ENCODE results near the gene AGAP3.
A peak's percentile ranks its signal among the peaks of the same experiment; 100 is the strongest.

AGAP3 gene

DNA sequence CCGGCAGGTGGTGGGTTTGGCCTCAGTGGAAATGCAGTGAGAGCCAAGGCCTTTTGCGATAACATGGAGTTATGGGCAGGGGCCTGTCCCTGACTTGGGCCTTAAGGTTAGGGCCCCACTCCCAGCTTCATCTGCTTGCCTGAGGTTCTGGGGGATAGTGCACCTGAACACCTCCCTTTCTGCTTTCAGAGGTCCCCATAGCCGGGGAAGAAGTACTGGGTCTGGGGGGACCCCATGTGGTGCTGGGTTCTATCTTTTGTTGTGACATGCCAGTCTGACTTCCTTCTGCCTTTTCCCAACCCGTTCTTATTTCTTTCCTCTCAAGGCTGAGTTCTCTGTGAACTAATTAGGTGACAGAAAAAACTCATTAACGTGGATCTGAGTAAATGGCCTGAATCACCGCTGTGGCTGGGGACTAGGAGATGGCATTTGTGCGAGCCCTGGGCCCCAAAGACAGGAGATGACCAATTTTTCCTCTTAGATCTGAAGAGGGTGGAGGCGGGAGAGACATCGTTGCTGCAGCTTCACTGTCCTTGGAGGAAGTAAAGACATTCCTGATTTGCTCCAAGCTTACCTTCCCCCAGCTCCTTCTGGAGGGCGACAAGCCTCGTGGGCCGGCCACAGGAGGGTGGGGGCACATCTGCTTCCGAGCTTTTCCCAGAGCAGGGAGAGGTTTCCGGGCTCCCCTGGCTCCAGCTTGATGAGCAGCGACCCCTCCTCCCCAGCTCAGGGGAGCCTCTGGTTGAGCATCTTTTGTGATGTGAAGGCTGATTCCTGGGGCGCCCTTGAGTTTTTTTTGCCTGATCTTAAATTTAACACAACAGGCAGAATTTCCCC is 2.0 kb downstream of the AGAP3 start:
- DNase-seq (ENCODE audit: low spot score), result peak; percentile 28

DNA sequence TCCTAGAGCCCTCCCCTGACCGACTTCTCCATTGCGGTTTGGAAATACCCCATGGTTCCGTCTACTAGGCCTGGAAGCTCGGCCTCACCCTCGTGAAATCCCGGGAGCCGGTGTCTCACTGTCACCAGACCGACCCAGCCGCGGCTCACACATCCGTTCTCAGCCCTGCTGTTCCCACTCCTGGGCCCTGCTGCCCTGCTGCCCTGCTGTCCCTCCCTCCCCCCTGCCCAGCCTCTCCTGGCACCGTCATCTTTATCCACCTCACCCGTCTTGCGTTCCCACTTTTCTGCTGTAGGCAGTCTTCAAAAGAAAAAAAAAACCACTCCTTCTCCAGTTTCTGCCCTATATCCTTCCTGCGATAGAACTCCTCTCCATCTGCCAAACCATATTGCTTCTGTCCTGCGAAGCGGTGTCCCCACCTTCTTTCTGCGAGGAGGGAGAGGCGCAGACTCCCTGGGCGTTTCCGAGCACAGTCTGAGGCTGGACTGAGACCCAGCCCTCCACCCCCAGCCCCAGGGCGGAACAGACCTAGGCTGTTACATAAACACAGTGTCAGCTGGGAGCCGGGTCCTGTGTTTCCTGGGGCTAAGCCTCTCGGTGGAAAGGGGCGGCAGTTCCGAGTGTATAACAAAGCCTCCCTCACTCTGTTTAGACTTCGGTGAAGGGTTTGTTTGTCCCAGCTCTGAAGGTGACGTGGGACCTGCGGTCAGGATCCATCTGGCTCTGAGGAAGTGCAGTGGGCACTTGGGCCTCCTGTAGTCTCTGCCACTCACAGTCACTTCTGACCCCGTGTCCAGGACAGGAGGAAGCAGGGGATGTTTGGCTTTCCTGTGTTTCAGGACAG is 2.8 kb downstream of the AGAP3 start:
- DNase-seq (ENCODE audit: low spot score), result peak; percentile 64

DNA sequence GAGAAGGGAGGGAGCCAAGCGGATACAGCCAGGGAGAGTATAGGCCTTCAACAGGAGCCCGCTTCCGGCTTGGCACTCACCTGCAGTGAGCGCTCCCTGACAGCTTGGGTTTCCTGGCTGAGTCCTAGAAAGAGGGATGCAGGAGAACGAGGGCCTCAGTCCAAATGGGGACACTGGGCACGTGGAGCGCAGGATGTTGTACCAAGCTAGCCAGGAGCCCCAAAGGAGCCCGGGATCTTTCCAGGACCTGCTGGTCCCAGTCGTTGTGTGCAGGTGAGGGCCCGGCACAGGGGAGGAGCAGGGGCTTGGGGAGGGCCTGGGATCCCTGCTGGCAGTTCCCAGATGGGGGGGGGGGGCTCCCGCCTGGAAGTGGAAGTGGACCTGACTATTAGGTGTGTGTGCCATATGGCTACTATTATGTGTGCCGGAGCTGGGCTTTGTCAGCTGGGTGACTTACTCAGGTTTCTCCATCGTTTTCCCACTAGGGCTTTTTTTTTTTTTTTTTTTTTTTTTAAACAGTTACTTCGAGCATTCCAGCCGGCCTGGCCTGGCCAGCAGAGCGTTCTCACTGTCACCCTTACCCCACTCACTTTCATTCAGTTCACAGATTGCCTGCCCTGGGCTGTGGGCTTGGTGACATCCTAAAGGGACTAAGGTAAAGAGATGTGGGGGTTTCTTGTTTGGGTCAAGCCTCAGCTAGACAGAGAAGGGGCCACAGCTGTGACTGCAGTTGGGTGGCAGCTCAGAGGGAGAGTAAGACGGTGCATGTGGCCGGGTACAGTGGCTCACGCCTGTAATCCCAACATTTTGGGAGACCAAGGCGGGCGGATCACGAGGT is 3.8 kb downstream of the AGAP3 start:
- DNase-seq (ENCODE audit: low spot score), result no peak

DNA sequence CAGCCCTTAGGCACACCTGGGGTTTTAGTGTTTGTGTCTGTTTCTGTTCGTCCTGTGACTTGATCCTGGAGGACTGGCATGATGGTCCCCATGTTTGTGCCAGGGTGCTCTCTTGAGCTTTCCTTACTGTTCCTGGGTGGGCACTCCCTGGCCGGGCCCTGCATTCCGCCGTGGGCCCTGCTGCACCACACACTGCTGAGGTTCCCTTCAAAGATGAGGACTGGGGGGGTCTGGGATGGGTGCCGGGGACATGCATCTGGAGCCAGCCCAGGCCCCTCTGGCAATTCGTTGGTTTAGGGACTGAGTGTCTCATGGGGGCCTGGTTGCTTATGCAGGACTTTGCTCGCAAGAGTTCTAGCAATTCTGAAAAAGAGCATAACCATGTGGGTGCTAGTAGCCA is 4.7 kb downstream of the AGAP3 start:
- no peak for DNase-seq (ENCODE audit: low spot score)

DNA sequence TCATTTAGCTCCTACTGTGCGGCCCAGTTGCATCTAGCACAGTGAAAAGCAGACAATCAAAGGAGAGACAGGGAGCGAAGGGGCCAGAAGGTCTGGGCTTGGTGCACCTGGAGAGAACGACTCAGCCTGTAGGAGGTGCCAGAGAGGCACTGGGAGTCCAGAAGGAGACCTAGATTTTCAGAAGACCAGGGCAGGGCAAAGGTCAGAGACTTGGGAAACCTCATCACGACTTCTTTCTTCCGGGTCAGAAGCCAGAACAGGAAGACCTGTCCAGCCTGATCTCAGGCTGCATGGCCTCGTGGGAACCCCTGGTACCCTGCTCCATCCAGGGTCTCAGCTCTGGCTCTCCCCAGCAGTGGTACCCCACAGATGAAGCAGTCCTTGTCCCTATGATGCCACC is 5.2 kb downstream of the AGAP3 start:
- DNase-seq (ENCODE audit: low spot score), result no peak

DNA sequence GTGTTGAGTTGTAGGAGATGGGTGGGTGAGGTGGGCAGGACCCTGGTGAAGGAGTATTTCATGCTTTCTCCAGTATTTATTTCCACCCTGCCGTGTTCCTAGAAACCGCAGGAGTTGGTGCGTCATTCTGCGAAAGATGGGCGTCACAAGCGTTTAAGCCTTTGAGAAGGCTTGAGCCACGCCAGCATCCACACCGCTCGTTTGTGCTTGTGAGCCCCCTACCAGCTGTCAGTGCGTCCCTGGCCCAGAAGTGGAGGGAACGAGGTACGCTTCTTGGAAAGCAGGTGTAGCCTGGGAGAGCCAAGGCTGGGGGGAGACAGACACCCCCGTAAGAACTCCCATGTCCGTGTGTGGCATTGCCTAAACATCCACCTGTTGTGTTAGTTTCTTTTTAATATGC is 5.7 kb downstream of the AGAP3 start:
- DNase-seq (ENCODE audit: low spot score), result no peak

DNA sequence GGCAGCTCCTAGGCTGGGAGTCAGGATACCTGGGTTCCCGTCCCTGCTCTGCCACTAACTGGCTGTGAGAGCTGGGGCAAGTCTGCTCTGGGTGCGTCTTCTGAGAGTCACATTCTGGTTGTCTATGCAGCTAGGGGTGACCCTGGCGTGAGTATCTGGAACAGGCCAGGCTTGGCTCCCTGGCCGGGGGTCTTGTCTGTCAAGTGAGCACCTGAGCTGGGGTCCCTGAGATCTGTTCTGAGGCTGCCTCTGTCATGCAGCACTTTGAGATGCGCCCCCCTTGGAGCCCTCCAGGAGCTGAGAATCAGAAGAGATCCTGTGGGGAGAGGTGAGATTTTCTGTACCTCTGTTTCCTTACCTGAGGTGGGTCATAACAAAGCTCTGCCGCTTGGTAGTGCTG is 7.5 kb downstream of the AGAP3 start:
- DNase-seq (ENCODE audit: low spot score), result no peak

DNA sequence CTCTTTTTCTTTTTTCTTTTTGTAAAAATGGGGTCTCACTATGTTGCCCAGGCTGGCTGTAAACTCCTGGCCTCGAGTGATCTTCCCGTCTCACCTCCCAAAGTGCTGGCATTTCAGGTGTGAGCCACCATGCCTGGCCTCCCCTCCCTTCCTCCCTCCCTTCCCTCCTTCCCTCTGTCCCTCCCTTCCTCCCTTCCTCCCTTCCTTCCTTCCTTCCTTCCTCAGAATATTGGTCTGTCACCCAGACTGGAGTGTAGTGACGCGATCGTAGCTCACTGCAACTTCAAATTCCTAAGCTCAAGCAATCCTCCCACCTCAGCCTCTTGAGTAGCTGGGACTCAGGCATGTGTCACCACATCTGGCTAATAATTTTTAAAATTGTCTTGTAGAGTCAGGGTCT is 8.4 kb downstream of the AGAP3 start:
- no peak for DNase-seq (ENCODE audit: low spot score)

DNA sequence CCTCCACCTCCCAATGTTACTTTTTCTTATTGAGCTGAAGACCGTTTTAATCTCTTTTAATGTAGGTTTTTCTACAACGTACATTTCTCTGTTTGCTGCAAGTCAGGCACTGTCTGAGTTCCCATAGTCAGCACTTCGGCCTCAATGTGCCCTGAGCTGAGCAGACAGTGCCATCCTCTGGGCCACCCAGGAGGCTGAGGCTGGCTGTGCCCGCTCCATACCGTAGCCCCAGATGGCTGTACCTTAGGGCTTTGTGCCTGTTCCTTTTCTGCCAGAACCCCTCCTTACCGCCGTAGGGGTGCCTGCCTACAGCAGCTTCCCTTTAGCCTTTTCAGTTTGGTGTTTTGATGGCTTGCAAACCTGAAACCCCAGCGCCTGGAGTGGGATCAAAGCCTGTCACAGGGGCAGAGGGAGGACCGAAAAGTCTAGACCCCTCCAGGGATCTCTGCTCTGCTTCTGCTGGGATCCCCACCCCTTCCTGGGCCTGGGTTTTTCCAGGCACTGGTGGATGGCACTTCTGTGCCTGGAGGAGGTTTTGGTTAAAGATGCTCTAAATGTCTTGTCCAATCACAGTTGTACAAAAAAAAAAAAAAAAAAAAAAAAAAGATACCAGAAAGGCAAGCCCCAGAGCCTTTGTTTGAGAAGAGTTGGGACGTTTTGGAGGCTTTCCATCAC is 9.0 kb downstream of the AGAP3 start:
- no peak for DNase-seq (ENCODE audit: low spot score)

DNA sequence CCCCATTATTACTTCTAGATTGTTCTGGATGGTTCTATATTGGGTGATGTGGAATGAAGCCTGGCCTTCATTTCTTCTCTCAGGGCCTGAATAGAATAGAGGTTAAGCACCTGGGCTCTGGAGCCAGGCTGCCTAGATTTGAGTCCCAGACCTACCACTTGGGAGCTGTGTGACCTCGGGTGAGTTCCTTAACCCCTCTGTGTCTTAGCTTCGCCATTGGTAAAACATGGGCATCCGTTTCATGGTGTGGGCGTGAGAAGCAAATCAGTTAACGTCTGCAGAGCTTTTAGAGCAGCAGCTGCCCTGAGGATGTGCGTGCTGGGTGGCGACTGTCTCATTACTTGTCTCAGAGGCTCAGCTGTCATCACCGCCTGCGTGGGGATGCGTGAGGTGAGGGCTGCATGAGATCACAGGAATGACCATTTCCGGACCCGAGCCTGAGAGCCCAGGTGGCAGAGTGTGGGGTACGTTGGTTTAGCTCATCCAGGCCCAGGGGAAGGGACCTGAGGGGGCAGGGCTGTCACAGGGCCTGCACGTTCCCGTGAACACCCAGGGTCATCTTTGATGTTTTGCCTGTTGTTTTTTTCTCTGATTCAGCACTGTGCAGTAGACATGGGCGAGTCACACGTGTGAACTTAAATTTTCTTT is 9.7 kb downstream of the AGAP3 start:
- DNase-seq (ENCODE audit: low spot score), result no peak

DNA sequence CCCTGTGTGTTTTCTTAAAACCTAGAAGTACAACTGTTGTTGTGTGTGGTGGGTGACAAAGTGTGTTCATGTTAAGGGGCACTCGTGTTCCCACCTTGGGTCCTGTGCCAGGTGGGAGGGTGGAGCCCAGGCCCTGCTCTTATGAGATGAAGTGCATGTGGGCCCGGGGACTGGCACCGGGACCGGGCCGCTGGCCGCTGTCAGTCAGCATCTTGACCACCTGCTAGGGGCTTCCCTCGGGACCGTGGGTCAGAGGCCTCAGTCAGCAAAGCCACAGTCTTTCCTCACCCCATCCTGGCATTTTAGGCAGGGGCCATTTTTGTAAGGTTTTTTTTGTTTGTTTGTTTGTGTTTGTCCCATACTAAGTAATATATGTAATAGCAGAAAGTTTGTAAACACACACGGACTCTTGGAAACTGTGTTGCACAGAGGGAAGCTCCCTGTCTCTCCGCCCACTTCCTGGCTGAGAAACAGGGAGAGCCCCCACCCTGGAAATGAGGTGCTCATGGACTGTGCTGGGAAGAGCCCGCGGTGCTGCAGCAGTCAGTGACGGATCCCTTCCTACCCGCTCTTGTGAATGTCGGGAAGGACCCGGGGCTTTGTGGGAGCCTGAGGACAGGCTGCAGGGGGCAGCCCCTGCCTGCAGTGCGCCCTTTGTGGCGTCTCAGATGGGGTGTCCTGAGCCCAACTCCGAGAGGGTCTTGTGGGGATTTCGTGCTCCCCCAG is 13.4 kb downstream of the AGAP3 start:
- DNase-seq (ENCODE audit: low spot score), result no peak

DNA sequence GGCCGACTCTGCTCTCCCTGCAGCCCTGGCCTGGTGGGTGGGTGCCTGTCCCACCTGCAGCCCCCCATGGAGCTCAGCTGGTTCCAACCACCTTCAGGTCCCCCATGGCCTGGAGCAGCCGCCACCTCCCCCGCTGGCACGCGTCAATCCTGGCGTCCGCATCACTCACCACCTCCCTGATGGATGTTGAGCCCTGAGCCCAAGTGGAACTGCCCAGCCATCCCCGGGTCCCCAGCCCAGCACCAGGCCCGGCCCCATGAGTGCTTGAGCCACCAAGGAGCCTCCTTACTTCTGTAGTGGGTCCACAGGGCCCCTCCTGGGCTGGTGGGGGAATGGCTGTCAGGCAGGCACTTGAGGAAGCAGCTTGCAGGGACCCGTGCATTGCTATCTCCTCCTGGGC is 14.6 kb downstream of the AGAP3 start:
- no peak for DNase-seq (ENCODE audit: low spot score)

DNA sequence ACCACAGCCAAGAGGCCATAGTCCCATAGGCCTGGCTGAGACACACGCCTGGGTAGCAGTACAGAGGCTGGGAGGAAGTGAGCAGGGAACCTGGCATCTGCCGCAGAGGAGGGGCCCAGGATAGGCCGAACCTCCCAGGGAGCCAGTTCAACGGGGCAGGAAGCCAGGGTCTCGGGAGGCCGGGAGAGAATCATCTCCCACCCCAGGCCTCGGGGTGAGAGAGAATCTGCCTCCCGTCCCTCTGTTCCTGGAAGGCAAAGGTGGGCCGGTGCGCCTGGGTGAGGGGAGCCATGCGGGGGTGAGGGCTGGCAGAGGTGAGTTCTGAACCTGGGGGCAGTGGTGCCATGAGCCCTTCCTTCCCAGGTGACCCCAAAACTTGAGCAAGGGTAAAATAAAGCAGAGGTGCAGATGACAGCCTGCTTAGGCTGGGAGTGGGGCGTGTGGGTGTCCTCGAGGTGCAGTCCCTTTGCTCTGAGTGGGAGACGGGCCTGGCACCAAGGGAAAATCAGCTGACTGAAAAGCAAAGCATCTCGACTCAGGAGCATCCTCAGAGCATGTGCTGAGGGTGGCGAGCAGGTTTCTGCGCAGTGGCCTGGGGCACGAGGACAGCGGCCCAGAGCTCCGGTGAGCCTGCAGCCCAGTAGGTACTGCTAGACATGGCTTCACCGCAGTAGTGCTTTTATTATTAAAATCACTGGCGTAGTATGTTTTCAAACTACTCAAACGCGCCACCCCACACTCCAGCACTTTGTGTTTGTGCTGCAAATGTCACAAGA is 15.5 kb downstream of the AGAP3 start:
- no peak for DNase-seq (ENCODE audit: low spot score)

DNA sequence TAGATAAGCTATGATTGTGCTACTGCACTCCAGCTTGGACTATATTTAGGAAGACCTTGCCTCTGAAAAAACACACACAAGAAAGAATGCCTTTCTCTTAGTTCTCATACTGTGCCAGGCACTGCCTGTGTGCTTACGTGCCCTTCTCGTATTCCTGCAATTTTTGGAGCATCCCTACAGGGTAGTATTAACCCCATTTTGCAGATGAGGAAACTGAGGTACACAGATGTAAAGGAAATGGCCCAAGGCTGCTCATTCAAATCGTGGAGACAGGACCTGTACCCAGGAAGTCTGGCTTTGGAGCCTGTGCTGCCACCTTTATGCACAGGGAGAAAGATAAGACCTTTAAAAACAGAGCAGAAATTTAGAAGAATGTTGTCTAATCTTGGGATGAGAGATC is 16.7 kb downstream of the AGAP3 start:
- no peak for DNase-seq (ENCODE audit: low spot score)

DNA sequence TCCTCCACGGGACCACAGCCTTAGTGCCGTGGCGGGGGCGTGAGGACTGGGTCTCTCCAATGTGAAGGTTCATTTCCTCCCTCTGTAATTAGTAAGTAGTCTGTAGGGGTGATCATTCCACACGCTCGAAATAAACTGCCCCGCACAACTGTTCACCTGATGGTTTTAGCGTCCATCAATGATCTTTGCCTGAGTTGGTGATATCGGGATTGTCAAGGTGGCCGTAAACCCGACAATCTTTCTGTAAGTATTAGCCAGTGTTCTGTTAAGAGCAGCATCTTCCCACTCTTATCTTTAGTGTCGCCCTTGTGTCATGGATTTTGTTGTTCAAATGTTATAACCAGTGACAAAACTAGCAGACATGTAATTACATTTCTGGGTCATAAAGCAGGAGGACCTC is 17.7 kb downstream of the AGAP3 start:
- DNase-seq (ENCODE audit: low spot score), result no peak

DNA sequence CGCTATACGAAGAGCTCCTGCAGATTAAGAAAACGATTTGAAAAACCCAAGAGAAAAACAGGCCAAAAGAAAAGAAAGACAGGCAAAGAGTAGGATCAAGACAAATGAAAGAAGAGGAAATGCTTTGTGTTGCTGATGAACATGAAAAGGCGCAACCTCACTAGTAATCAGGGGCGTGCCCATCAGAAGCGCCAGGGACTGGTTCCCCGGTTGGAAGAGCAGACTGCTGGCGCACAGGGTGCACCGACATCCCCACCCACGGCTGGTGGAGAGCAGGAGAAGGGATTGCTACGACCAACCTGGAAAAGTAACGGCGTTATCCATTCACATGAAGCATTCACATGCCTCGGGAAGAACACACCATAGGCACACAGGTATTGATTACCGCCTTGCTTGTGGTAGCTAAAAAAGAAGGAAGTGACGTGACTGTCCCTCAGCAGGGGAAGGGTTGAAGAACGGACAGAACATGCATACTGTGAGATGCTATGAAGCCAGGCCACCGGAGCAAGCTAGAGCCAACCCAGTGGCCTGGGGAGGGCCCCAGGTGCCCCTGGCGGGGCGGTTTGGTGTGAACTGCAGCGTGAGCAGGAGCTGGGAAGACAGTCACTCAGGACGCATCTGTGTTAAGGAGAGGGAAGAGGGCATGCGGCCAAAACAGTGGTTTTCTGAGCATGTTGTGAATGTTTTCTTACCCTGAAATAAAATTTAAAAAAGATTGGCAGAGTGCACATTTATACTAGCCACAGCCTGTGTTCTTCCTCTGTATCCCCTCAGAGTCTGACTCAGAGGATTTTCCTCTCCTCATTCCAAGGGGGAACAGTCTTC is 18.3 kb downstream of the AGAP3 start:
- DNase-seq (ENCODE audit: low spot score), result peak; percentile 78

DNA sequence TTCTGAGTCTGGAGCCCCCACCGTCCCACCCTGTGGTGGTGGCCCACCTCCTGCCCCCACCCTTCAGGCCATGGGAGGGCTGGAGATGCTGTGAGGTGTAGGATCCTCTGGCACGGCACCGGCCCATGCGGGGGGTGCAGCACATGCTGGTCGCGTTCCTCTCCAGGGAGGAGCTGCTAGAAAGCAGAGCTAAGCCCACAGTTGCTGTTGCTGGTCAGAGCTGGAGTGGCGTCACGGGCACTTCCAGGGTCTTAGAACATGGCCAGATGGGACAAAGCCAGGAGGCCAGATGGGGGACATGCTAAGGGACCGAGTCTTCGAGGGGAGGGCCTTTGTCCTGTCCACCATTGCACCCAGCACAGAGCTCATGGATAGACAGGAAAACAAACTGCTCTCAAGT is 21.6 kb downstream of the AGAP3 start:
- no peak for DNase-seq (ENCODE audit: low spot score)

DNA sequence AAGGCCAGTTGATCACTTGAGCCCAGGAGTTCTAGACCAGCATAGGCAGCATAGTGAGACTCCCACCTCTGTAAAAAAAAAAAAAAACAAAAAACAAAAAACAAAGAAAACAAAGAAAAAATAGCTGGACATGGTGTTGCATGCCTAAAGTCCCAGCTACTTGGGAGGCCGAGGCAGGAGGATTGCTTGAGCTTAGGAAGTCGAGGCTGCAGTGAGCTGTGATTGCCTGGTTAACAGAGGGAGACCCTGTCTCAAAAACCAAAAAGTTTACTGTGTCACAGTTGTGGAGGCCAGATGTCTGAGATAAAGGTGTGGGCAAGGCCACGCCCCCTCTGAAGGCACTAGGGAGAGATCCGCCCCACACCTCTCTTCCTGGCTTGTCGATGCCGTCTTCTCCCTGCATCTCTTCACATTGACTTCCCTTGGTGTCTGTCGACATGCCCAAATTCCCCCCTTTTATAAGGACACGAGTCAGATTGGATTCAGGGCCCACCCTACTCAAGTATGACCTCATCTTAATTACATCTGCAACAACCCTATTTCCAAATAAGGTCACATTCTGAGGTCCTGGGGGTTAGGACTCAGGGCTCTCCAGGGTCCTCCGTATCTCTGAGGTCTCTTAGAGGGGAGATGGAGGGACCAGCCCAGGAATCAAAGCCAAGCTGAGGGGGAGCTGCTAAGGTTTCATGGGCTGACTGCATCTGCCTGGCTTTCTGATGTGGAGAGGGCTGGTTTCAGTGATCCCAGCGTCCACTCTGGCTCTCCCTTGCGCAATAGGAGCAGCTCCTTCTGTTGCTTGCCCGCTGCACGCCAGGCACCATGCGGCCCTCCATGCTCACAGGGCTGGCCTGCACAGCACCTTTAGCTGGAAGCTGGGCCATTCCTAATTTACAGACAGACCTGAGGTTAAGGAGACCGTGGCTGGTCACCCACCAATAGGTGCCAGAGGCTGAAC is 23.1 kb downstream of the AGAP3 start:
- peak; percentile 85 for DNase-seq (ENCODE audit: low spot score)
